HepG2 (cell line): ENCODE measurements around the gene DPEP3. TPM values are rescaled to one million over a fixed set of nuclear protein-coding genes. Genes with fewer than 3 reads are reported as not detected.

Experiments used
- AHR ChIP-seq: IDR thresholded peaks from 2 replicates; pipeline ENCODE4 v1.6.1; 2018; ENCODE audit warnings: missing genetic modification reagents, missing compliant biosample characterization
- ARHGAP35 ChIP-seq: sonication (generic); formaldehyde crosslinking; IDR thresholded peaks from 2 replicates; pipeline ENCODE4 v1.9.0; 2022; ENCODE audit warnings: mild to moderate bottlenecking, inconsistent platforms, moderate library complexity, missing genetic modification reagents, borderline replicate concordance
- CENPX ChIP-seq: sonication (generic); formaldehyde crosslinking; IDR thresholded peaks from 2 replicates; pipeline ENCODE4 v1.9.0; 2021; ENCODE audit warnings: mild to moderate bottlenecking, missing genetic modification reagents, moderate library complexity
- ELF1 ChIP-seq: sonication (generic); formaldehyde crosslinking; IDR thresholded peaks from 2 replicates; pipeline ENCODE4 v1.4.0; 2020; ENCODE audit warnings: missing genetic modification reagents
- GATAD1 ChIP-seq: IDR thresholded peaks from 2 replicates; pipeline ENCODE4 v1.6.1; 2016; ENCODE audit warnings: missing genetic modification reagents, missing compliant biosample characterization
- GRHL1 ChIP-seq: sonication (generic); formaldehyde crosslinking; conservative IDR thresholded peaks from 2 replicates; pipeline ENCODE4 v1.8.0; 2022; ENCODE audit warnings: missing genetic modification reagents
- IKZF5 ChIP-seq: IDR thresholded peaks from 2 replicates; pipeline ENCODE4 v1.6.1; 2018; ENCODE audit warnings: missing genetic modification reagents, mild to moderate bottlenecking, missing compliant biosample characterization
- KDM6A ChIP-seq: IDR thresholded peaks from 2 replicates; pipeline ENCODE4 v1.6.1; 2016; ENCODE audit warnings: low read depth
- KMT2B ChIP-seq: IDR thresholded peaks from 2 replicates; pipeline ENCODE4 v1.6.1; 2016; ENCODE audit warnings: missing genetic modification reagents, missing compliant biosample characterization
- MAFF ChIP-seq: IDR thresholded peaks from 2 replicates; pipeline ENCODE4 v1.6.1; 2011; ENCODE audit warnings: low read depth, low read length, improper control_type of control experiment
- PHF8 ChIP-seq: sonication (generic); formaldehyde crosslinking; IDR thresholded peaks from 2 replicates; pipeline ENCODE4 v1.5.0; 2020; ENCODE audit warnings: missing genetic modification reagents
- POLR2A ChIP-seq, 2 experiments: IDR thresholded peaks; 2 replicates each; pipeline ENCODE4 v1.6.1; 2011; ENCODE audit warnings: low read depth in 2 of 2, low read length in 2 of 2, mild to moderate bottlenecking in 1 of 2, moderate library complexity in 1 of 2; ENCODE audit not compliant: insufficient read depth in 1 of 2
- POLR2AphosphoS2 ChIP-seq: IDR thresholded peaks from 2 replicates; pipeline ENCODE4 v1.6.1; 2011; ENCODE audit warnings: low read depth, low read length, improper control_type of control experiment
- POLR2AphosphoS5 ChIP-seq: IDR thresholded peaks from 2 replicates; pipeline ENCODE4 v1.6.1; 2012; ENCODE audit warnings: low read depth, low read length
- REL ChIP-seq: sonication (generic); formaldehyde crosslinking; conservative IDR thresholded peaks from 2 replicates; pipeline ENCODE4 v1.8.0; 2022; ENCODE audit warnings: mild to moderate bottlenecking, missing genetic modification reagents, moderate library complexity
- SIX1 ChIP-seq: sonication (generic); formaldehyde crosslinking; IDR thresholded peaks from 2 replicates; pipeline ENCODE4 v1.4.0; 2020; ENCODE audit warnings: missing genetic modification reagents, borderline replicate concordance
- SRY ChIP-seq: sonication (generic); formaldehyde crosslinking; IDR thresholded peaks from 2 replicates; pipeline ENCODE4 v1.8.0; 2022; ENCODE audit warnings: mild to moderate bottlenecking, missing genetic modification reagents
- TAF1 ChIP-seq: sonication (generic); formaldehyde crosslinking; IDR thresholded peaks from 2 replicates; pipeline ENCODE4 v1.4.0; 2020; ENCODE audit warnings: missing genetic modification reagents
- YEATS2 ChIP-seq: sonication (generic); formaldehyde crosslinking; IDR thresholded peaks from 2 replicates; pipeline ENCODE4 v1.4.0; 2020; ENCODE audit warnings: missing genetic modification reagents, borderline replicate concordance
- ZC3H4 ChIP-seq: sonication (generic); formaldehyde crosslinking; IDR thresholded peaks from 2 replicates; pipeline ENCODE4 v1.4.0; 2020; ENCODE audit warnings: missing genetic modification reagents, borderline replicate concordance
- ZKSCAN8 ChIP-seq: IDR thresholded peaks from 2 replicates; pipeline ENCODE4 v1.6.1; 2016; ENCODE audit warnings: borderline replicate concordance, missing genetic modification reagents, missing compliant biosample characterization
- ZMAT3 ChIP-seq: sonication (generic); formaldehyde crosslinking; conservative IDR thresholded peaks from 2 replicates; pipeline ENCODE4 v1.7.0; 2021; ENCODE audit warnings: missing genetic modification reagents
- ZNF136 ChIP-seq: sonication (generic); formaldehyde crosslinking; IDR thresholded peaks from 2 replicates; pipeline ENCODE4 v1.8.1; 2022; ENCODE audit warnings: low read depth, mild to moderate bottlenecking, moderate library complexity, missing genetic modification reagents
- ZNF230 ChIP-seq: sonication (generic); formaldehyde crosslinking; IDR thresholded peaks from 2 replicates; pipeline ENCODE4 v1.4.0; 2020; ENCODE audit warnings: mild to moderate bottlenecking, missing genetic modification reagents
- ZNF292 ChIP-seq: sonication (generic); formaldehyde crosslinking; IDR thresholded peaks from 2 replicates; pipeline ENCODE4 v1.8.1; 2022; ENCODE audit warnings: mild to moderate bottlenecking, low read depth, missing genetic modification reagents, borderline replicate concordance
- ZNF501 ChIP-seq: sonication (generic); formaldehyde crosslinking; IDR thresholded peaks from 2 replicates; pipeline ENCODE4 v1.5.1; 2020; ENCODE audit warnings: mild to moderate bottlenecking, moderate library complexity, missing genetic modification reagents
- ZNF788 ChIP-seq: sonication (generic); formaldehyde crosslinking; IDR thresholded peaks from 2 replicates; pipeline ENCODE4 v1.5.0; 2020; ENCODE audit warnings: mild to moderate bottlenecking, missing genetic modification reagents, borderline replicate concordance
- ZNF790 ChIP-seq: sonication (generic); formaldehyde crosslinking; IDR thresholded peaks from 2 replicates; pipeline ENCODE4 v1.8.0; 2022; ENCODE audit warnings: missing genetic modification reagents, mild to moderate bottlenecking, borderline replicate concordance
- ZNF792 ChIP-seq: IDR thresholded peaks from 2 replicates; pipeline ENCODE4 v1.6.1; 2016
- polyA plus RNA-seq, 8 experiments: library from polyadenylated mRNA; depleted of rRNA in 3 of 8; stranded (reverse) in 7 of 8; unstranded in 1 of 8; fragments of >200 nt; fragmentation: Illumina TruSeq in 4 of 8; extraction: Trizol in 4 of 8; gene quantifications; 2 replicates each; pipeline versions ENCODE4 v1.2.1 to v1.2.3, GENCODE V29; 2011 to 2016; ENCODE audit warnings: low read depth in 4 of 8, missing spikeins in 1 of 8, mixed read lengths in 1 of 8; ENCODE audit not compliant: insufficient read depth in 1 of 8
- total RNA-seq, 5 experiments: library from RNA; depleted of rRNA; stranded (reverse); fragments of >200 nt; fragmentation: Illumina TruSeq; extraction: Trizol; gene quantifications; 2 replicates each; pipeline ENCODE4 v1.2.3, GENCODE V29; 2016; ENCODE audit warnings: low read depth in 1 of 5

DPEP3 gene
- total and polyA plus RNA-seq, 2 of the 13 experiments (the other 11 are each of a cell fraction or from before 2014, with no cell fraction given), result not detected

DNA sequence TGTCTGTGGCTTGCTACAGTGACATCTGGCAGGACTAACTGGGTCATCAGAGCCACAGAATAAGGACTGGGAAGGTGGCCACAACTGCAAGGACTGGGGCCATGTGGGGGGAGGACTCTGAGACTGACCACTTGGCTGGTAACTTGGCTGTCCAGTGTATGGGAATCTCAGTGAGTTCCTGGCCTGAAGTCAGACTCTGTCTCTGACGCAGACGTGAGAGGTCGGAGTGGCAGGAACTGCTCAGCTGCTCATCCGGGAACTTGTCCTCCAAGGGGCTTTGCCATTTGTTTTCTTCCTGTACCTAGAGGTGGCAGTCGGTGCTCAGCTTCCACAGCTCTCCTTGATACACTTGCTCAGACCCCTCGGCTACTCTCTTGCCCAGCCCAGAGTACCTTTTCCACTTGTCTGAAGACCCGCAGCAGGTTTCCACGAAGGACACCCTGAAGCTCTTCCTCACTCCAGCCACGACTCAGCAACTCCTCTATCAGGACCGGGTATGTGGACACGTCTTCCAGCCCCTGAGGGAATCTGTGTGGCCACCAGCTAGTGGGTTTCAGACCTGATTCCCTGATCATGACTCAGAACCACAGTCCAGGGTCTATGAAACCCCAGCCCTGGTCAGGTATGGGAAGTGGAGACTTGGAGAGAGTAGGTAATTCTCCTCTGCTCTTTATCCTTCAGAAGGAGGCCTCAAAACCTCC lies 7.3 kb upstream of the DPEP3 start (continued):
- TF ChIP-seq PHF8 (CRISPR knock-in tag), result 0 out of 2 replicates have a peak, but pooled peaks have one; percentile 32
- peak; percentile 22; the same call in 1 of the 2 replicates for TF ChIP-seq ZNF792
- TF ChIP-seq SRY (CRISPR knock-in tag), result peak; percentile 65; the same call in 1 of the 2 replicates
- no peak for TF ChIP-seq ZNF230
- TF ChIP-seq MAFF, result no peak
- TF ChIP-seq TAF1 (CRISPR knock-in tag), result peak; percentile 50; the same call in 1 of the 2 replicates
- 0 out of 2 replicates have a peak, but pooled peaks have one; percentile 51 for TF ChIP-seq GATAD1
- peak; percentile 48; the same call in 1 of the 2 replicates for TF ChIP-seq YEATS2
- 0 out of 2 replicates have a peak, but pooled peaks have one; percentile 44 for TF ChIP-seq ZMAT3 (CRISPR knock-in tag)
- 0 out of 2 replicates have a peak, but pooled peaks have one; percentile 29 for TF ChIP-seq ZNF501 (CRISPR knock-in tag)
- TF ChIP-seq IKZF5 (CRISPR knock-in tag), result peak; percentile 43; the same call in 1 of the 2 replicates
- TF ChIP-seq POLR2AphosphoS2, result no peak
- TF ChIP-seq ZNF136, result no peak
- 0 out of 2 replicates have a peak, but pooled peaks have one; percentile 28 for TF ChIP-seq ZKSCAN8
- no peak for TF ChIP-seq ZNF790
- no peak for TF ChIP-seq KMT2B (CRISPR knock-in tag)
- TF ChIP-seq ZNF788 (CRISPR knock-in tag), result peak; percentile 41; the same call in 1 of the 2 replicates
- no peak for TF ChIP-seq GRHL1
- TF ChIP-seq CENPX (CRISPR knock-in tag), result no peak
- peak; percentile 25; the same call in 1 of the 2 replicates for TF ChIP-seq AHR (CRISPR knock-in tag)
- TF ChIP-seq ELF1 (CRISPR knock-in tag), result peak; percentile 29; the same call in 1 of the 2 replicates
- 0 out of 2 replicates have a peak, but pooled peaks have one; percentile 65 for TF ChIP-seq ZNF292 (CRISPR knock-in tag)
- TF ChIP-seq POLR2A (IDR thresholded peaks at IDR 0.05; ENCODE audit: insufficient read depth in 1 of 2, low read depth in 2 of 2, low read length in 2 of 2), result peak; percentile 40 to 48; a peak in 2 of 4 replicates
- TF ChIP-seq KDM6A (CRISPR knock-in tag), result no peak
- TF ChIP-seq POLR2AphosphoS5, result peak; percentile 48
- 0 out of 2 replicates have a peak, but pooled peaks have one; percentile 60 for TF ChIP-seq ARHGAP35 (CRISPR knock-in tag)
- no peak for TF ChIP-seq SIX1 (CRISPR knock-in tag)
- TF ChIP-seq REL (CRISPR knock-in tag), result no peak
- no peak for TF ChIP-seq ZC3H4 (CRISPR knock-in tag)
